Measurements from ENCODE around the gene OTOG.
"Not testable (repeated sequence)": the region's sequence is repeated elsewhere in the genome, so short reads cannot be mapped to it uniquely, and the experiment has no call there.

Gene OTOG

GRCh38 chr11:17606233-17607082 is 59.4 kb downstream of the OTOG start:
- DNase-seq: no peak

- no peak for DNase-seq
These were observed 60.0 kb downstream of the OTOG start for GRCh38 chr11:17607083-17607429.

DNA sequence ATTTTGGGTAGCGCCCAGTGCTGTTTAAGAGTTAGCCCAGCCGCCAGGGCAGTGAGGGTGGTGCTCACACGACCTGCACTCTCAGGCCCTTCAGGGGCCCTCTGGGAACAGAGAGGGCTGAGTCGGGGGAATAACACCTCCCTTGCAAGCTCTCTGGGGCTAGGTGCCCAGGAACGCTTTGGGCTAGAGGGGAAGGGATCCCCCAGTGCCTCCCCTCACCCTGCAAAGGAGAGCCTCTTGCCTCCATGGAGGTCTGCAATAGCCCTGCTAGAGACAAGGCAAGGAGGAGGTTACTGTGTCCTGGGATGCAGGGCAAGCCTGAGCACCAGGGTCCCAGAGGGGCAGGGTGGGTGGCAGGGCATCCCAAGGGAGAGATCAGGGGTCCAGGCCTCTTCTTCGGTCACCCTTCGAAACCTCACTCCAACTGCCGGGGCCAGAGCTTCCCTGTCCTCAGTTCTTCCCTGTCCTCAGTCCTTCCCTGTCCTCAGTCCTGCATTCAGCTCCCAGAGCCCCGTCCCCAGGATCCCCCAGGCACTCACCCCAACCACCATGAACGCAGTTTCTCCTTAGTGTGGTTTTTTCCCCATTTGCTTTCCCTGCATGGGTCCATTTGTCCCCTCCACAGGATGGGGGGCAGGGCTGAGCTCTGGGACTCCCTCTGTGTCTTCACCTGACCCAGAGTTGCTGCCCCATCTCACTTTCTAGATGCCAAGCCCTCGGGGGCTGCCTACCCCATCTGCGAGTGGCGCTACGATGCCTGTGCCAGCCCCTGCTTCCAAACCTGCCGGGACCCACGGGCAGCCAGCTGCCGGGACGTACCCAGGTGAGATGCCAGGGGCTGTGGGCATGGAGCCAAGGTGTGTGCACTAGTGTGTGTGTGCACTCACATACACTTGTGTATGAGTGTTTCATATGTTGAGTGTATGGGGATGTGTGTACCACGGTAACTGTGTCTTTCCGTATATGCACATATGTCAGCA is 60.8 kb downstream of the OTOG start:
- DNase-seq: no peak

GRCh38 chr11:17608821-17609220 is 61.8 kb downstream of the OTOG start:
- no peak for DNase-seq

GRCh38 chr11:17609291-17610084 is 62.4 kb downstream of the OTOG start:
- no peak for DNase-seq

DNA sequence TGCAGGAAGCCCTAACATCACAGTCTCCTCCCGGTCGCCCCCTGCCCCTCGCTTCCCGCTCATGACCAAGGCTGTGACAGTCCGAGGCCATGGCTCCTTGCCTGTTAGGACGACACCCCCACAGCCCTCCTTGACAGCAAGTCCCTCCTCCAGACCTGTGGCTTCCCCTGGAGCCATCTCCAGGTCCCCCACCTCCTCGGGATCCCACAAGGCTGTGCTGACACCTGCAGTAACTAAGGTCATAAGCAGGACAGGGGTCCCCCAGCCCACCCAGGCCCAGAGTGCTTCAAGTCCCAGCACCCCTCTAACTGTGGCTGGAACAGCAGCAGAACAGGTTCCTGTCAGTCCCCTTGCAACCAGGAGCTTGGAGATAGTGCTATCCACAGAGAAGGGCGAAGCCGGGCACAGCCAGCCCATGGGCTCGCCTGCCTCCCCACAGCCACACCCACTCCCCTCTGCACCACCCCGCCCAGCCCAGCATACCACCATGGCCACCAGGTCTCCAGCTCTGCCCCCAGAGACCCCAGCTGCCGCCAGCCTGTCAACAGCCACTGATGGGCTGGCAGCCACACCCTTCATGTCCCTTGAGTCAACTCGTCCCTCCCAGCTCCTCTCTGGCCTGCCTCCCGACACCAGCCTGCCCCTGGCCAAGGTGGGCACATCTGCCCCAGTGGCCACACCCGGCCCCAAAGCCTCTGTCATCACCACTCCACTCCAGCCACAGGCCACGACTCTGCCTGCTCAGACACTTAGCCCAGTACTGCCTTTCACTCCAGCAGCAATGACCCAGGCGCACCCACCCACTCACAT is 63.2 kb downstream of the OTOG start:
- no peak for DNase-seq

GRCh38 chr11:17611049-17611448 is 64.0 kb downstream of the OTOG start:
- no peak for DNase-seq

GRCh38 chr11:17611503-17612220 is 64.6 kb downstream of the OTOG start:
- DNase-seq: no peak

- no peak for DNase-seq
These were observed 65.4 kb downstream of the OTOG start for GRCh38 chr11:17612221-17613188.

DNA sequence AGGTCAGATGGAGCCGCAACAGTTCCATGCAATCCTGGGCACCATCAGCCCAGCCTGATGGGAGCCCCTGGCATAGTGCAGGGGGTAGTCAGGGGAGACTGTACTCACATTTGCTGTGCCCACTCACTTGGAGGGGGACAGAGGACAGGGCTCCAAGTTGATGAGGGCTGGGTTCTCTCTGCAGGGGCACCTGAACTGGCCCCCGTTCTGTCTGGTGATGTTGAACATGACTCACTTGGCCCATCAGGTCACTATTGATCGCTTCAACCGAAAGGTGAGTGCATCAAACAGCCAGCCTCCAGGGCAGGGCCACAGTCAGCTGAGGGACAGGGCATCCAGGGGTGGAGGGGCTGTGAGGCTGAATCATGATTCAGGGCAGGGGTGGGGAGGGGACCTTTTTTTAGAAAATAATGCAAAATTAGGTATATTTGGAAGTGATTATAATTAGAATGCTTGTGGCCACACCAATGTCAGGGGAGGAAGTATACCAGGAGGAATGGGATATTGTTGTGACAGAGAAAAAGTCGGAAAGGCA is 66.4 kb downstream of the OTOG start:
- DNase-seq: no peak

DNA sequence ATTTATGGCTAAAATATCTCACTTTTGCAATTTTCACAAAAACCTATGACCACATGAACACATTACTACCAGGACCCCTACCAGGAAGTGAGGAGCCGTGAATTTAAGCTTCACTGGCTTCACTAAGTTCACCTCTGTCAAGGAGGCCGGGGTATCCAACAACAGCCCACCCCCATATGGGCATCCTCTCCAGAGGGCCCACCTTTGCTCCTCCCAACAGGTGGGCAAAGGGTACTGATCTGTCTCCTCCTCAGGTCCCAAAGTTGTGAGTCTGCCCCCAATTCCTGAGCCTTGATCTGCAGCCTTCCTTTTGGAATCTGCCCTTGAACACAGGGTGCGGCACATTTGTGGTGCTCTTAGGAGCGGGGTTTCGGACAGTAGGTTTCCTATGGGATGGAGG is 66.9 kb downstream of the OTOG start:
- DNase-seq: no peak

- DNase-seq: not testable (repeated sequence)
These were observed 75.7 kb downstream of the OTOG start for GRCh38 chr11:17622711-17623110.

GRCh38 chr11:17629113-17629512 is 82.1 kb downstream of the OTOG start:
- no peak for DNase-seq

DNA sequence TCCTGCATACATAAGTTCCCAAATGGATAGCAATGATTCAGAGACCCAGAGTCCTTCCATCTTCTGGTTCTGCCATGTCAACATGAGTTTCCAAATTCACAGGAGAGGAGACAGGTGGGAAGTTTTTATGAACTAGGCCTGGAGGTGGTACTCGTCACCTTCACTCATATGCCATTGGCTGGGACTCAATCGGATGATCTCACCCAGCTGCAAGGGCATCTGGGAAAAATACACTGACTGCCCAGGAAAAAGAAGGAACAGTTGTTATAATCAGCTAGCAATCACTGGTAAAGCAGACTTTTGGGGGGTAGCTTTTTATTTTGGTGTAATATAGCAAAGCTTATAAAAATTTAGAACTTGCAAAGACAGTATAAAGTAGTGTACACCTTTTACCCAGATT is 83.9 kb downstream of the OTOG start:
- DNase-seq: no peak

GRCh38 chr11:17631702-17632365 is 84.8 kb downstream of the OTOG start:
- no peak for DNase-seq

DNA sequence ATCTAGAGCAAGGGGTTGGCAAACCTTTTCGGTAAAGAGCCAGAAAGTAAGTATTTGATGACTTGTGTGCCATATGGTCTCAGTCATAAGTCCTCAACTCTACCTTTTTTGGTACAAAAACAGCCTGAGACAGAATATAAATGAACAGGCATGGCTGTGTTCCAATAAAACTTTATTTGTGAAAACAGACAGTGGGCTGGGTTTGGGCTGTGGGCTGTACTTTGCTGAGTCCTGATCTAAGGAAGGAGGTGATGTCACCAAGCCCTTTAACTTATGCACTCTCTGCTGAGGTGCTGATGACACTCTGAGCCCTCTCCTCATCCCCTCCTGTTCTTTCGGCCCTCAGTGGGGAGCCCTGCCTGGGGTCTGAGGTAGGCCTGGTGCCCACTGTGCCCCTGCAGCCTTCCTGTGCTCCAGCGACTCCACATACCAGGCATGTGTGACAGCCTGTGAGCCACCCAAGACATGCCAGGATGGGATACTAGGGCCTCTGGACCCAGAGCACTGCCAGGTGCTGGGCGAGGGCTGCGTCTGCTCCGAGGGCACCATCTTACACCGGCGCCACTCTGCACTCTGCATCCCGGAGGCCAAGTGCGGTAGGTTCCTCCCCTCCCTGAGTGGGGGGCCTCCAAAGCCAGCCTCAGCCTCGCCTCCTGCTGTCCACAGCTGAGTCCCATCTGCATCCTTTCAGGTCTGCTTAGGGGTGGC is 86.4 kb downstream of the OTOG start:
- no peak for DNase-seq

- DNase-seq: no peak
These were observed 87.1 kb downstream of the OTOG start for GRCh38 chr11:17633987-17634775.

All from NCI-H1436 (cell line).